Activated T-cell treated with anti-CD3 and anti-CD28 coated beads, Interleukin-2, amount 50 U/mL, for 72 hours (primary cell): Measurements from ENCODE around the gene TLCD5. TPM values are rescaled to one million over a fixed set of nuclear protein-coding genes. Genes with fewer than 3 reads are reported as not detected.

Source experiments
- ATAC-seq, 2 donors: fragments of 150-1000 bp; cut with Tn5 transposase; replicated peaks in 1 of 2; 2 replicates each; pipeline ENCODE4 v1.10.0; 2021; ENCODE audit warnings: moderate library complexity in 2 of 2, mild to moderate bottlenecking in 1 of 2
- DNase-seq, 2 donors: peaks; one replicate each; pipeline ENCODE4 v3.0.0; 2021 to 2022; ENCODE audit warnings: mixed read lengths in 1 of 2
- H3K27ac Mint-ChIP-seq: one replicate; pipeline ENCODE4 v1.8.0; 2022; ENCODE audit warnings: mild to moderate bottlenecking, moderate library complexity, mixed read lengths
- H3K27me3 Mint-ChIP-seq: one replicate; pipeline ENCODE4 v1.8.0; 2022; ENCODE audit warnings: low read depth, mixed read lengths
- H3K36me3 Mint-ChIP-seq, 2 donors: one replicate each; pipeline ENCODE4 v1.8.0; 2022; ENCODE audit warnings: mixed read lengths in 2 of 2, mild to moderate bottlenecking in 1 of 2; ENCODE audit not compliant: insufficient read depth in 2 of 2
- H3K4me1 Mint-ChIP-seq: one replicate; pipeline ENCODE4 v1.8.0; 2022; ENCODE audit warnings: low read depth, mixed read lengths
- H3K4me3 Mint-ChIP-seq, 2 donors: one replicate each; pipeline ENCODE4 v1.8.0; 2022; ENCODE audit warnings: mild to moderate bottlenecking in 2 of 2, mixed read lengths in 2 of 2, moderate library complexity in 2 of 2
- H3K9me3 Mint-ChIP-seq, 2 donors: one replicate each; pipeline ENCODE4 v1.8.0; 2022; ENCODE audit warnings: mixed read lengths in 2 of 2
- total RNA-seq, 2 donors: library from RNA; stranded (reverse); gene quantifications; one replicate each; pipeline ENCODE4 v1.2.3, GENCODE V29; 2022

TLCD5 gene
- total RNA-seq, 2 donors from 2014 or later = 2.0 to 2.8 TPM

DNA sequence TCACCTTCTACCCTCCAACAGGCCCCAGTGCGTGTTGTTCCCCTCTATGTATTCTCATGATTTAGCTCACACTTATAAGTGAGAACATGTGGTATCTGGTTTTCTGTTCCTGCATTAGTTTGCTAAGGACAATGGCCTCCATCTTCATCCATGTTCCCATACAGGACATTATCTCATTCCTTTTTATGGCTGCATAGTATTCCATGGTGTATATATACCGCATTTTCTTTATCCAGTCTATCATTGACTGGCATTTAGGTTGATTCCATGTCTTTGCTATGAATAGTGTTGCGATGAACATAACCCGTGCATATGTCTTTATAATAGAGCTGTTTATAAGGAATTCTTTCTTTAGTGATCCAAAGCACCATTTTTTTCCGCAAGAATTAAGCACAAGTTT lies 28.5 kb upstream of the TLCD5 start:
- ATAC-seq (no peak), DNase-seq (no peak)
- Mint-ChIP-seq H3K4me1 (no peaks in the 10 kb centered on the region), H3K9me3 (no peaks in the 10 kb centered on the region), H3K27ac (no peak overlapping the region), H3K27me3 (peaks cover 62% of the 10 kb centered on the region), H3K36me3 (no peaks in the 10 kb centered on the region), H3K4me3 (no peak overlapping the region)

DNA sequence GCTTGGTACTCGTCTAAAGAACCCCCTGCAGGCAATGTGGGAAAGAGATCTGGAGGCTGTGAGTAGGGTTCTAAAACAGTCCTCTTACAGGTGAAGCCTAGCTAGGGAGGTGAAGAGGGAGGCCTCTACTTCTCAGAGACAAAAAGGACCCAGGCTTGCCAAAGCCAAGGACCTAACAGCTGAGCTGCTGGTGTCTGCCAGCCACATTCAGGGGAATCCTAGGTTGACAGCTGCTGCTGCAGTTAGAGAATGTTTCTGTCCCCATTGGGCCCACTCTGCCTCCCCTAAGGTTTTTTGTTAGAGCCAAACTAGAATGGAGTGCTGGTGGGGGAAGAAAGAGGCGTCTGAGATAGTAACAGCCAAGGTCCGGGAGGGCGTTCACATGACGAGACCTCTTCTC lies 26.6 kb upstream of the TLCD5 start:
- Mint-ChIP-seq H3K9me3 (no peaks in the 10 kb centered on the region), H3K4me1 (no peaks in the 10 kb centered on the region), H3K36me3 (no peaks in the 10 kb centered on the region), H3K27ac (no peak overlapping the region), H3K27me3 (peaks cover 73% of the 10 kb centered on the region), H3K4me3 (no peak overlapping the region)
- no peak for ATAC-seq
- DNase-seq = no peak

- no peaks in the 10 kb centered on the region for H3K9me3 Mint-ChIP-seq
- no peaks in the 10 kb centered on the region for H3K36me3 Mint-ChIP-seq
- peaks cover 57% of the 10 kb centered on the region for H3K27me3 Mint-ChIP-seq
- ATAC-seq (peak; percentile 12 to 13), DNase-seq (no peak)
- H3K27ac Mint-ChIP-seq = no peak overlapping the region
- no peak overlapping the region for H3K4me3 Mint-ChIP-seq
- H3K4me1 Mint-ChIP-seq = no peaks in the 10 kb centered on the region
Measured at GRCh38 chr11:120302001-120302805, 22.9 kb upstream of the TLCD5 start.

- peaks cover 47% of the 10 kb centered on the region for H3K27me3 Mint-ChIP-seq
- H3K27ac Mint-ChIP-seq = no peak overlapping the region
- DNase-seq (peak; percentile 70 to 73), ATAC-seq (peak; percentile 86 to 87)
- no peak overlapping the region for H3K4me3 Mint-ChIP-seq
- H3K4me1 Mint-ChIP-seq = no peaks in the 10 kb centered on the region
- H3K36me3 Mint-ChIP-seq = no peaks in the 10 kb centered on the region
- H3K9me3 Mint-ChIP-seq = no peaks in the 10 kb centered on the region
Measured at GRCh38 chr11:120303004-120303637, 22.0 kb upstream of the TLCD5 start.

DNA sequence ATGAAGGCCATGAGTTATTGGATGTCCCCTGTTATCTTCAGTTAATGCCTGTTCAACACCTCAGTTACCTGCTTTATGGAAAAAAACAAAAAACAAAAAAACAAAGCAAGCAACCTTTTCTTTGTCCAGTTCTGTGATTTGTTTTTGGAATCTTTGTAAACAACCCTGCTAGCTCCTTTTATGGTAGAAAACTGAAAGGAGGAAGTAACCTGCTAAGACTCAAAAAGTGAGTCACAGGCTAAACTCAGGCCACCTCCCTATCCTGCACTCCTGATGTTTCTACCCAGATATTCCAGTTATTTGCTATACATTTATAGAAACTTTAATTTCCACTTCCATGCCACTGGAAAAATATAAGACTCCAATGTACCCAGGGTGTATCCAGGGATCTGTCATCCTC lies 20.6 kb upstream of the TLCD5 start:
- Mint-ChIP-seq H3K27ac (no peak overlapping the region), H3K4me3 (no peak overlapping the region), H3K4me1 (no peaks in the 10 kb centered on the region), H3K9me3 (no peaks in the 10 kb centered on the region), H3K36me3 (no peaks in the 10 kb centered on the region), H3K27me3 (peaks cover 33% of the 10 kb centered on the region)
- no peak for ATAC-seq
- no peak for DNase-seq

- H3K36me3 Mint-ChIP-seq = no peaks in the 10 kb centered on the region
- H3K9me3 Mint-ChIP-seq = no peaks in the 10 kb centered on the region
- ATAC-seq = no peak
- DNase-seq = no peak
- H3K4me3 Mint-ChIP-seq = no peak overlapping the region
- H3K4me1 Mint-ChIP-seq = no peaks in the 10 kb centered on the region
- peaks cover 28% of the 10 kb centered on the region for H3K27me3 Mint-ChIP-seq
- H3K27ac Mint-ChIP-seq = no peak overlapping the region
Measured at GRCh38 chr11:120305286-120305685, 19.8 kb upstream of the TLCD5 start.

GRCh38 chr11:120306519-120307242 lies 18.4 kb upstream of the TLCD5 start:
- Mint-ChIP-seq H3K27me3 (peaks cover 24% of the 10 kb centered on the region), H3K9me3 (no peaks in the 10 kb centered on the region), H3K36me3 (no peaks in the 10 kb centered on the region), H3K4me1 (no peaks in the 10 kb centered on the region), H3K27ac (no peak overlapping the region), H3K4me3 (no peak overlapping the region)
- no peak for DNase-seq
- ATAC-seq = no peak

GRCh38 chr11:120307476-120307875 lies 17.6 kb upstream of the TLCD5 start:
- ATAC-seq (no peak), DNase-seq (no peak)
- Mint-ChIP-seq H3K4me3 (no peak overlapping the region), H3K27me3 (peaks cover 17% of the 10 kb centered on the region), H3K9me3 (no peaks in the 10 kb centered on the region), H3K36me3 (no peaks in the 10 kb centered on the region), H3K27ac (no peak overlapping the region), H3K4me1 (no peaks in the 10 kb centered on the region)

- H3K4me3 Mint-ChIP-seq = no peak overlapping the region
Measured at GRCh38 chr11:120308081-120308480, 17.0 kb upstream of the TLCD5 start.

DNA sequence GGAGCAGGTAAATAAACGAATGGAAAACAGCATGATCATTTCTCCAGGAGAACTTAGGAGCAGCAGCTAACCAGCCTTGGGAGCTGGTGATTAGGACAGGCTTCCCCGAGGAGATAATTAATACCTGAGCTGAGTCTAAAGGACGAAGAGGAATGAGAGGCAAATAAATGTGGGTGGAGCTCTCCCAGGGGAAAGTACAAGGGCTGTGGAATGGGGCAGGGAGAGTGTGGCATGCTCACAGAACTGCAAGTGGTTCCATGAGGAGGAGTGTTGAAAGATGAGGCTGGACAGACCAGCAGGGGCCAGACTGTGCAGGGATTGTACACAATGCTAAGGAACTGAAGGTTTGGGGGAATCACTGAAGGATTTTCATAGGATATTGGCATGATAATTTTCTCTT lies 14.2 kb upstream of the TLCD5 start:
- Mint-ChIP-seq H3K4me1 (no peaks in the 10 kb centered on the region), H3K27me3 (peaks cover 9% of the 10 kb centered on the region), H3K36me3 (no peaks in the 10 kb centered on the region), H3K27ac (no peak overlapping the region), H3K9me3 (no peaks in the 10 kb centered on the region), H3K4me3 (no peak overlapping the region)
- ATAC-seq (no peak), DNase-seq (no peak)

More at GRCh38 chr11:120308081-120308480, 17.0 kb upstream of the TLCD5 start:
- H3K27me3 Mint-ChIP-seq = peaks cover 21% of the 10 kb centered on the region
- H3K36me3 Mint-ChIP-seq = no peaks in the 10 kb centered on the region
- H3K4me1 Mint-ChIP-seq = no peaks in the 10 kb centered on the region
- no peak for DNase-seq
- H3K27ac Mint-ChIP-seq = no peak overlapping the region
- ATAC-seq = no peak
- no peaks in the 10 kb centered on the region for H3K9me3 Mint-ChIP-seq

GRCh38 chr11:120314861-120315260 lies 10.2 kb upstream of the TLCD5 start:
- H3K27me3 Mint-ChIP-seq = peaks cover 24% of the 10 kb centered on the region
- no peak for DNase-seq
- H3K27ac Mint-ChIP-seq = no peak overlapping the region
- H3K9me3 Mint-ChIP-seq = no peaks in the 10 kb centered on the region
- no peaks in the 10 kb centered on the region for H3K36me3 Mint-ChIP-seq
- no peak for ATAC-seq
- H3K4me3 Mint-ChIP-seq = no peak overlapping the region
- no peaks in the 10 kb centered on the region for H3K4me1 Mint-ChIP-seq

GRCh38 chr11:120316880-120317688 lies 8.0 kb upstream of the TLCD5 start:
- H3K4me1 Mint-ChIP-seq = no peaks in the 10 kb centered on the region
- peaks cover 24% of the 10 kb centered on the region for H3K27me3 Mint-ChIP-seq
- H3K9me3 Mint-ChIP-seq = no peaks in the 10 kb centered on the region
- DNase-seq (no peak), ATAC-seq (no peak)
- H3K27ac Mint-ChIP-seq = no peak overlapping the region
- no peak overlapping the region for H3K4me3 Mint-ChIP-seq
- H3K36me3 Mint-ChIP-seq = no peaks in the 10 kb centered on the region
